Smooth muscle cell of the brain vasculature (primary cell): ENCODE data around the gene CDX1.

Experiments
- DNase-seq: peaks from one replicate; pipeline ENCODE4 v3.0.0-alpha.2; 2012; ENCODE audit warnings: low read depth, low spot score

The CDX1 gene

GRCh38 chr5:150146235-150146634 lies 20.3 kb upstream of the CDX1 start:
- no peak for DNase-seq

- DNase-seq, result no peak
These were observed 19.5 kb upstream of the CDX1 start for GRCh38 chr5:150146862-150147601.

GRCh38 chr5:150147670-150148069 lies 18.9 kb upstream of the CDX1 start:
- no peak for DNase-seq

GRCh38 chr5:150148117-150148927 lies 18.3 kb upstream of the CDX1 start:
- DNase-seq, result no peak

GRCh38 chr5:150149618-150150017 lies 17.0 kb upstream of the CDX1 start:
- DNase-seq, result no peak

- no peak for DNase-seq
These were observed 13.7 kb upstream of the CDX1 start for GRCh38 chr5:150152636-150153462.

GRCh38 chr5:150153483-150153882 lies 13.1 kb upstream of the CDX1 start:
- no peak for DNase-seq

GRCh38 chr5:150153957-150154617 lies 12.5 kb upstream of the CDX1 start:
- no peak for DNase-seq

GRCh38 chr5:150154618-150155128 lies 11.9 kb upstream of the CDX1 start:
- no peak for DNase-seq

GRCh38 chr5:150155258-150156026 lies 11.1 kb upstream of the CDX1 start, which contains the start of gene PDGFRB:
Gene PDGFRB (minus strand): TSS chr5:150155845. CDS start chr5:150137047, 18,798 bp downstream.
- no peak for DNase-seq

- DNase-seq, result no peak
These were observed 10.6 kb upstream of the CDX1 start for GRCh38 chr5:150156027-150156368.

- no peak for DNase-seq
These were observed 10.0 kb upstream of the CDX1 start for GRCh38 chr5:150156540-150156939.

- DNase-seq, result no peak
These were observed 9.4 kb upstream of the CDX1 start for GRCh38 chr5:150157168-150157567.

GRCh38 chr5:150158170-150158949 lies 8.2 kb upstream of the CDX1 start:
- DNase-seq, result no peak

GRCh38 chr5:150159031-150159430 lies 7.5 kb upstream of the CDX1 start:
- no peak for DNase-seq

GRCh38 chr5:150159741-150160179 lies 6.8 kb upstream of the CDX1 start:
- DNase-seq, result no peak

GRCh38 chr5:150160448-150161081 lies 6.0 kb upstream of the CDX1 start:
- no peak for DNase-seq

GRCh38 chr5:150161242-150162141 lies 5.1 kb upstream of the CDX1 start:
- no peak for DNase-seq
